ENCODE data around the gene FAM200C. TPM values are rescaled to one million over a fixed set of nuclear protein-coding genes. Genes with fewer than 3 reads are reported as not detected.
"Not testable (repeated sequence)": the region's sequence is repeated elsewhere in the genome, so short reads cannot be mapped to it uniquely, and the experiment has no call there.

The FAM200C gene
- total RNA-seq, 2 donors from 2014 or later: 2.7 to 6.0 TPM

DNA sequence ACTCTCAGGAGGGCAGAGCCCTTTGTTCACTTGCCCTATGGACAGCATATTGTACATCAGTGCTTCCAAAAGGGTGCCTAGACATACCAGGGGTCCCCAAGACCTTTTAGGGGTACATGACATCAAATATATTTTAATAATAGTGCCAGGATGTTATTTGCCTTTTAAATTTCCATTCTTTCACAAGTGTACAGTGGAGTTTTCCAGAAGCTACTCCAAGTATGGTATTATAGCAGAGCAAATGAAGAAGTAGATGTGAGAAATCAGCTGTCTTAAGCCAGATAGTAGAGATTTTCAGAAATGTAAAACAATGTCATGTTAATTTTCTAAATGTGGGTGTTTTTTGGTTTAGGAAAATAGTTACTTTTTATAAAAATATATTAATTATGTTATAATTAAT lies 37.4 kb upstream of the FAM200C start:
- ATAC-seq (ENCODE audit: insufficient number of reproducible peaks, low FRiP score, low read depth): no peak
- Histone ChIP-seq H3K4me1 (ENCODE audit: control insufficient read depth in 1 of 2, low read depth in 2 of 2) (peaks cover 4 to 5% of the 10 kb centered on the region in 2 donors), H3K27ac (no peak overlapping the region), H3K36me3 (no peaks in the 10 kb centered on the region), H3K9me3 (no peaks in the 10 kb centered on the region), H3K27me3 (replicated peaks; ENCODE audit: insufficient read depth) (no peaks in the 10 kb centered on the region), H3K4me3 (no peak overlapping the region)
- DNase-seq (ENCODE audit: low spot score): no peak
- TF ChIP-seq, protein P1, sequence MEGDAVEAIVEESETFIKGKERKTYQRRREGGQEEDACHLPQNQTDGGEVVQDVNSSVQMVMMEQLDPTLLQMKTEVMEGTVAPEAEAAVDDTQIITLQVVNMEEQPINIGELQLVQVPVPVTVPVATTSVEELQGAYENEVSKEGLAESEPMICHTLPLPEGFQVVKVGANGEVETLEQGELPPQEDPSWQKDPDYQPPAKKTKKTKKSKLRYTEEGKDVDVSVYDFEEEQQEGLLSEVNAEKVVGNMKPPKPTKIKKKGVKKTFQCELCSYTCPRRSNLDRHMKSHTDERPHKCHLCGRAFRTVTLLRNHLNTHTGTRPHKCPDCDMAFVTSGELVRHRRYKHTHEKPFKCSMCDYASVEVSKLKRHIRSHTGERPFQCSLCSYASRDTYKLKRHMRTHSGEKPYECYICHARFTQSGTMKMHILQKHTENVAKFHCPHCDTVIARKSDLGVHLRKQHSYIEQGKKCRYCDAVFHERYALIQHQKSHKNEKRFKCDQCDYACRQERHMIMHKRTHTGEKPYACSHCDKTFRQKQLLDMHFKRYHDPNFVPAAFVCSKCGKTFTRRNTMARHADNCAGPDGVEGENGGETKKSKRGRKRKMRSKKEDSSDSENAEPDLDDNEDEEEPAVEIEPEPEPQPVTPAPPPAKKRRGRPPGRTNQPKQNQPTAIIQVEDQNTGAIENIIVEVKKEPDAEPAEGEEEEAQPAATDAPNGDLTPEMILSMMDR (IDR thresholded peaks at IDR 0.05): no peak

GRCh38 chr5:160436661-160437060 lies 36.8 kb upstream of the FAM200C start:
- not testable (repeated sequence) for H3K9me3 ChIP-seq; ATAC-seq (ENCODE audit: insufficient number of reproducible peaks, low FRiP score, low read depth); H3K27me3 ChIP-seq (replicated peaks; ENCODE audit: insufficient read depth); DNase-seq (ENCODE audit: low spot score); H3K4me3 ChIP-seq; H3K27ac ChIP-seq; H3K36me3 ChIP-seq; H3K4me1 ChIP-seq (ENCODE audit: control insufficient read depth in 1 of 2, low read depth in 2 of 2)

DNA sequence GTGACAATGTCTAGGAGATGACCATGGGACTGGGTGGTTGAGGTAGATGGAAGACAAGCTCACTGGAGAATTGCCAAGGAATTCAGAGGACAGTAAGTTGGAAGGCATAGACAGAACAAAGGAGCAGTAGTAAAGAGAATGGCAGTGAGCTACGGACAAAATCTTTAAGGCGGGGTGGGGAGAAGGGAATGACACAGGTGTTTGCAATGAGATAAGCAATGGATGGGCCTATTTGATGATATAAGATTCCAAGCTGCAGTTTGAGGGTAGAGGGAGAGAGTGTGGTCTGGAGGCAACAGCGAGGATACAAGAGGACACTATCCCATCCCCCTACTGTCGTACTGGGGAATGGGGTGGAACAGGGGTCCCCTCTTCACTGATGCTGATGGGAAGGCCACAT lies 36.2 kb upstream of the FAM200C start:
- ATAC-seq (ENCODE audit: insufficient number of reproducible peaks, low FRiP score, low read depth): no peak
- Histone ChIP-seq H3K9me3 (no peaks in the 10 kb centered on the region), H3K4me3 (no peak overlapping the region), H3K27ac (no peak overlapping the region), H3K27me3 (replicated peaks; ENCODE audit: insufficient read depth) (no peaks in the 10 kb centered on the region), H3K36me3 (no peaks in the 10 kb centered on the region), H3K4me1 (ENCODE audit: control insufficient read depth in 1 of 2, low read depth in 2 of 2) (peaks cover 4 to 5% of the 10 kb centered on the region in 2 donors)
- TF ChIP-seq, protein P1 (IDR thresholded peaks at IDR 0.05): no peak
- DNase-seq (ENCODE audit: low spot score): no peak

DNA sequence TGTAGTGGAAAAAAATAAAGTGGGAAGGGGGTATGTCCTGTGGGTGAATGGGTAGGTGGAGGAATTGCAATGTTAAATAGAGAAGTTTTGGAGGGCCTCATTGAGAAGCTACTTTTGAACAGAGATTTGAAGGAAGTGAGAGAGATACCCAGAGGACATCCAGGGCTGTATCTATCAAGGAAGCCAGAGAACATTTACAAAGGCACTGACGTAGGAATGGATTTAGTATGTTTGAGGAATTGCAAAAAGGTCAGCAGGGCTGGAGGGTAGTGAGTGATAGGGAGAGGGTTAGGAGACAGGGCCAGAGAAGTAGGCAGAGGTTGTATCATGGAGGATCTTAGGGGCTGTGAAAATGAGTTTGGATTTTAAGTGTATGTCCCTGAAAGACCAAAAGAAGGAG lies 35.7 kb upstream of the FAM200C start:
- H3K27ac ChIP-seq: no peak overlapping the region
- no peaks in the 10 kb centered on the region for H3K36me3 ChIP-seq
- H3K4me1 ChIP-seq (ENCODE audit: control insufficient read depth in 1 of 2, low read depth in 2 of 2): peaks cover 4 to 5% of the 10 kb centered on the region in 2 donors
- ATAC-seq (ENCODE audit: insufficient number of reproducible peaks, low FRiP score, low read depth) (no peak), DNase-seq (ENCODE audit: low spot score) (no peak)
- no peaks in the 10 kb centered on the region for H3K27me3 ChIP-seq (replicated peaks; ENCODE audit: insufficient read depth)
- TF ChIP-seq, protein P1 (IDR thresholded peaks at IDR 0.05): no peak
- no peaks in the 10 kb centered on the region for H3K9me3 ChIP-seq
- H3K4me3 ChIP-seq: no peak overlapping the region

GRCh38 chr5:160434022-160434531 lies 34.2 kb upstream of the FAM200C start:
- ATAC-seq (ENCODE audit: insufficient number of reproducible peaks, low FRiP score, low read depth): no peak
- no peak for DNase-seq (ENCODE audit: low spot score)
- H3K36me3 ChIP-seq: no peaks in the 10 kb centered on the region
- no peaks in the 10 kb centered on the region for H3K27me3 ChIP-seq (replicated peaks; ENCODE audit: insufficient read depth)
- H3K4me3 ChIP-seq: no peak overlapping the region
- H3K27ac ChIP-seq: no peak overlapping the region
- TF ChIP-seq, protein P1 (IDR thresholded peaks at IDR 0.05): no peak
- no peaks in the 10 kb centered on the region for H3K9me3 ChIP-seq
- peaks cover 4 to 5% of the 10 kb centered on the region in 2 donors for H3K4me1 ChIP-seq (ENCODE audit: control insufficient read depth in 1 of 2, low read depth in 2 of 2)

DNA sequence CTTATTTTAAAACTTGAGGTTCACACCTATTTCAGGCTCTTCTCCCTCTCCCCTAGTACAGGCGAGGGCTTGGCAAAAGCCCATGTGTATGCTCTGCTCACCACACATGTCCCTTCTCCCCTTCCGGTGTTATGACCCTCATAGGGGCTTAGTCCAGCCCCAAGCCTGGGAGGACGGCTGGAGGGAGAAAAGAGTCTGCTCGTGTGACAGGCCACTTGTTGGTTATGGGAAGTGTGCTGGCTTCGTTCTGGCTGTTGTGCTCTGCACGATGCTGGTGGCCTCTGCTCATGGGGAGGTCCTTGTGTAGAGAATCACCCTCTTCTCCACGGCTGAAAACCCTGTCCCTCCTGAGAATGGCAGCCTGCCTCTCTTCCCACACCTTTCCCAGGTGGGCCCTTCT lies 32.9 kb upstream of the FAM200C start:
- H3K4me1 ChIP-seq (ENCODE audit: control insufficient read depth in 1 of 2, low read depth in 2 of 2): no peaks in the 10 kb centered on the region
- ATAC-seq (ENCODE audit: insufficient number of reproducible peaks, low FRiP score, low read depth) (no peak), DNase-seq (ENCODE audit: low spot score) (no peak)
- H3K4me3 ChIP-seq: no peak overlapping the region
- H3K27me3 ChIP-seq (replicated peaks; ENCODE audit: insufficient read depth): no peaks in the 10 kb centered on the region
- TF ChIP-seq, protein P1 (IDR thresholded peaks at IDR 0.05): no peak
- H3K9me3 ChIP-seq: no peaks in the 10 kb centered on the region
- no peaks in the 10 kb centered on the region for H3K36me3 ChIP-seq
- no peak overlapping the region for H3K27ac ChIP-seq

All from thoracic aorta (tissue), 2 donors.